Measurements from ENCODE around the gene FKBP5. TPM values are rescaled to one million over a fixed set of nuclear protein-coding genes. Genes with fewer than 3 reads are reported as not detected.
"Not testable (repeated sequence)": the region's sequence is repeated elsewhere in the genome, so short reads cannot be mapped to it uniquely, and the experiment has no call there.

Gene FKBP5
- total RNA-seq, 6 experiments from 2014 or later = 7.6 to 12.9 (median 11.8) TPM

GRCh38 chr6:35678021-35678654 lies 10.6 kb downstream of the FKBP5 start:
- Mint-ChIP-seq H3K4me3 (peak overlapping the region; percentile 69), H3K9me3 (no peaks in the 10 kb centered on the region), H3K36me3 (ENCODE audit: low read depth) (no peaks in the 10 kb centered on the region), H3K27ac (peak overlapping the region; percentile 84), H3K4me1 (ENCODE audit: low read depth) (peaks cover 43% of the 10 kb centered on the region), H3K27me3 (ENCODE audit: insufficient read depth) (no peaks in the 10 kb centered on the region)
- TF ChIP-seq CTCF (IDR thresholded peaks at IDR 0.05) = no peak
- no peak for DNase-seq

GRCh38 chr6:35677456-35677855 lies 11.3 kb downstream of the FKBP5 start:
- H3K9me3 Mint-ChIP-seq = no peaks in the 10 kb centered on the region
- no peaks in the 10 kb centered on the region for H3K36me3 Mint-ChIP-seq (ENCODE audit: low read depth)
- H3K4me3 Mint-ChIP-seq = peak overlapping the region; percentile 69; the same call in 1 of the 2 replicates
- peak overlapping the region; percentile 84 for H3K27ac Mint-ChIP-seq
- no peak for TF ChIP-seq CTCF (IDR thresholded peaks at IDR 0.05)
- no peaks in the 10 kb centered on the region for H3K27me3 Mint-ChIP-seq (ENCODE audit: insufficient read depth)
- no peak for DNase-seq
- H3K4me1 Mint-ChIP-seq (ENCODE audit: low read depth) = peaks cover 39% of the 10 kb centered on the region

GRCh38 chr6:35675871-35676459 lies 12.8 kb downstream of the FKBP5 start:
- Mint-ChIP-seq H3K9me3 (no peaks in the 10 kb centered on the region), H3K4me1 (ENCODE audit: low read depth) (peaks cover 34% of the 10 kb centered on the region), H3K27me3 (ENCODE audit: insufficient read depth) (no peaks in the 10 kb centered on the region), H3K4me3 (no peak overlapping the region), H3K27ac (no peak overlapping the region), H3K36me3 (ENCODE audit: low read depth) (no peaks in the 10 kb centered on the region)
- no peak for TF ChIP-seq CTCF (IDR thresholded peaks at IDR 0.05)
- DNase-seq = no peak

GRCh38 chr6:35674594-35674993 lies 14.1 kb downstream of the FKBP5 start:
- Mint-ChIP-seq H3K27me3 (ENCODE audit: insufficient read depth) (no peaks in the 10 kb centered on the region), H3K4me3 (no peak overlapping the region), H3K9me3 (no peaks in the 10 kb centered on the region), H3K4me1 (ENCODE audit: low read depth) (peaks cover 41% of the 10 kb centered on the region), H3K36me3 (ENCODE audit: low read depth) (no peaks in the 10 kb centered on the region), H3K27ac (no peak overlapping the region)
- DNase-seq = no peak
- TF ChIP-seq CTCF (IDR thresholded peaks at IDR 0.05) = no peak

GRCh38 chr6:35673755-35674154 lies 15.0 kb downstream of the FKBP5 start:
- no peaks in the 10 kb centered on the region for H3K36me3 Mint-ChIP-seq (ENCODE audit: low read depth)
- no peak for TF ChIP-seq CTCF (IDR thresholded peaks at IDR 0.05)
- H3K4me1 Mint-ChIP-seq (ENCODE audit: low read depth) = peaks cover 44% of the 10 kb centered on the region
- H3K27ac Mint-ChIP-seq = no peak overlapping the region; the same call in 1 of the 2 replicates
- H3K27me3 Mint-ChIP-seq (ENCODE audit: insufficient read depth) = no peaks in the 10 kb centered on the region
- no peak for DNase-seq
- H3K4me3 Mint-ChIP-seq = no peak overlapping the region
- no peaks in the 10 kb centered on the region for H3K9me3 Mint-ChIP-seq

- not testable (repeated sequence) for H3K9me3 Mint-ChIP-seq; H3K27ac Mint-ChIP-seq; H3K36me3 Mint-ChIP-seq (ENCODE audit: low read depth); H3K4me3 Mint-ChIP-seq; DNase-seq; H3K27me3 Mint-ChIP-seq (ENCODE audit: insufficient read depth)
- H3K4me1 Mint-ChIP-seq (ENCODE audit: low read depth) = peaks cover 44% of the 10 kb centered on the region
These were observed 15.4 kb downstream of the FKBP5 start for GRCh38 chr6:35673284-35673666.

- H3K36me3 Mint-ChIP-seq (ENCODE audit: low read depth); H3K4me3 Mint-ChIP-seq; H3K27ac Mint-ChIP-seq; H3K27me3 Mint-ChIP-seq (ENCODE audit: insufficient read depth); H3K9me3 Mint-ChIP-seq; DNase-seq: not testable (repeated sequence)
- H3K4me1 Mint-ChIP-seq (ENCODE audit: low read depth) = peaks cover 26% of the 10 kb centered on the region
These were observed 18.3 kb downstream of the FKBP5 start for GRCh38 chr6:35670453-35670852.
